Activated T-cell treated with anti-CD3 and anti-CD28 coated beads, Interleukin-2, amount 50 U/mL, for 1 hour (primary cell): ENCODE data around the gene CNTFR.
"Not testable (repeated sequence)": the region's sequence is repeated elsewhere in the genome, so short reads cannot be mapped to it uniquely, and the experiment has no call there.

Experiments used
- DNase-seq: peaks from one replicate; pipeline ENCODE4 v3.0.0-alpha.2; 2020

The CNTFR gene

DNA sequence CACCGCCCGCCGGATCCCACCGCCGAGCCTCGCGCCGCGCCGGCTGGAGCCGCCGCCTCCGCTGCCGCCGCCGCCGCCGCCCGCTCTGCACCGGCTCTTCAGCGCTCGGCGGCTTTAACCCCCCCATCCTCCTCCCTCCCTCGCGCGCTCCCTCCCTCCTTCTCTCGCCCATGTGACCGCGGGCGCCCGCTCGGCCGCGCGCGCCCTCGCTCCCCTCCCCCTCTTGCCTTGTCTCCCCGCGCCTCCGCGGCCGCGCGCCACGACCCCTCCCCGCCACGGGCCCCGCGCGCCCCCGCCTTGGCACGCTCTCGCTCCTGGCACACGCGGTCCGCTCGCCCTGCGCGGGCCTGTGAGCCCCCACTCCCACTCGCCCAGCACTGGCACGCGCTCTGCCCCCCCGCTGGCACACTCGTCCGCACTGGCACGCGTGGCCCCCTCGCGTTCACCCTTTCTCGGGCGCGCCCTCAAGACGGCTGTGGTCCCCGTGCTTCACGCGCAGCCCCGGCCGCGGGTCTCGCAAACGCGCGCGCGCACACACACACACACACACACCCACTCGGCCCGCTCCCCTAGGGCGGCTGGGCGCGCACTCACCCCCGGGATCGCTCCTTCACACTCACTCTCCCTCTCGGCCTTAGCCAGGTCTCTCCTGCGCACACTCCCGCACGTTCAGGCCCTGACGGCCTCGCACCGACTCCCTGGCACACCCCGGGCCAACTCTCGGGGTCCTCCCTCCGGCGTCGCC lies at the start of gene CNTFR:
Gene CNTFR, minus strand, starts transcription at position 89 of the 745 bp plus-strand sequence. CDS start 20,743 bp downstream, outside the sequence.
- peak; percentile 24 for DNase-seq

GRCh38 chr9:34639322-34639721 lies 49.8 kb upstream of the CNTFR start:
- not testable (repeated sequence) for DNase-seq

DNA sequence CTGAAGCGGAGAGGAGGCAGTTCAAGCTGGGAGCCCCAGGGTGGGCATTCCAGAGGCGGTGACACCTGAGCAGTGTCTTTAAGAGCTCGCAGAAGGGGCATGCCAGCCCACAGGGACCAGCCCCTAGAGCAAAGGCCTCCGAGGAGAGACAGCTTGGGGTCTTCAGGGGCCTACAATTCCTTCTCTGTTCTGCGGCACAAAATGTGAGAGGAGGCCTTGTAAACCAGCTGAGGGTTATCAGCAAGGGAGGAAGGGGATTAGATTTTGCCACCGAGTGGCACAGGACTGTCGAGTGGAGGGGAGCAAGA lies 48.6 kb upstream of the CNTFR start:
- no peak for DNase-seq

GRCh38 chr9:34637356-34638137 lies 48.0 kb upstream of the CNTFR start, which contains the start of gene SIGMAR1:
TSS of gene SIGMAR1 (minus strand) at chr9:34637787. CDS start at chr9:34637697, 90 bp downstream.
- peak; percentile 96 for DNase-seq

- DNase-seq, result no peak
Observed at GRCh38 chr9:34636791-34637355, 47.3 kb upstream of the CNTFR start.

DNA sequence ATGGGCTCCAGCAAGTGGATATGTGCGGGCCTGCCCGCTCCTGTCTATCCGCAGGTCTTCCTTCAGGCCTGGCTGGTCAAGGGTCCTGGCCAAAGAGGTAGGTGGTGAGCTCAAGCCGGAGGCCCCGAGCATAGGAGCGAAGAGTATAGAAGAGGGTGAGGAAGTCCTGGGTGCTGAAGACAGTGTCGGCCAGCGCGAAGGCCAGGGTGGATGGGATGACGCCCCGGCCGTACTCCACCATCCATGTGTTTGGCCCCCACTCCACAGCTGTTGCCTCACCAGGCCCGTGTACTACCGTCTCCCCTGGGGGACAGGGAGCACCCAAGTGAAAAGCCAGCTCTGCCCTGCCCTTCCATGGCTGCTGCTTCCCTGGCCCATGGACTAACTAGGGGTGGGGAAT lies 46.0 kb upstream of the CNTFR start:
- DNase-seq, result no peak

GRCh38 chr9:34634551-34635248 lies 45.2 kb upstream of the CNTFR start:
- DNase-seq, result no peak

DNA sequence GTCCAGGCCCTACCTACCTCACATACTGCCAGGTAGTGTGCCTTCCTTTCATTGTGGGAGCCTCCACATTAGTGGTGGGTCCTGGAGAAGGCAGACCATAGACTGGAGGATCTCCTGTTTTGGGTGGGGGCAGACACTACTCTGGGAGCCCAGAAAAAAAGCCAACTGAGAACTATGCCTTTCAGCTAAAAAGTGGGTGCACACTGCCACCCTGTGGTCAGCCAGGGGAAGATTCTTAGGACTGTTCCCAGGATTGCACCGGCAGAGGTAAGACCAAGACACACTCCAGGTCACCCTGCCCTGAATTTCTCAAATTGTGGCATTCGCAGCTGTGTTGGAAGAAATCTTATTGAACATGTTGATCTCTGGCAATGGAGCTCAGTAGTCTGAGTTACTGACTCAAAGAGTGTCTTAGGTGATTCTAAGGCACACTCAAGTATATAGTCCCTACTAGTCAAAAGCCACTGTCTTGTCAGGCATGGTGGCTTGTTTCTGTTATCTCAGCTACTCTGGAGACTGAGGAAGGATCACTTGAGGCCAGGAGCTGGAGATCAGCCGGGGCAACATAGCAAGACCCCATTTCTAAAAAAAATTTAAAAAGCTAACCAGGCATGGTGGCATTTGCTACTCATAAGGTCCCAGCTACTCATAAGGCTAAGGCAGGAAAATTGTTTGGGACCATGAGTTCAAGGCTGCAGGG lies 44.5 kb upstream of the CNTFR start:
- DNase-seq, result peak; percentile 80

DNA sequence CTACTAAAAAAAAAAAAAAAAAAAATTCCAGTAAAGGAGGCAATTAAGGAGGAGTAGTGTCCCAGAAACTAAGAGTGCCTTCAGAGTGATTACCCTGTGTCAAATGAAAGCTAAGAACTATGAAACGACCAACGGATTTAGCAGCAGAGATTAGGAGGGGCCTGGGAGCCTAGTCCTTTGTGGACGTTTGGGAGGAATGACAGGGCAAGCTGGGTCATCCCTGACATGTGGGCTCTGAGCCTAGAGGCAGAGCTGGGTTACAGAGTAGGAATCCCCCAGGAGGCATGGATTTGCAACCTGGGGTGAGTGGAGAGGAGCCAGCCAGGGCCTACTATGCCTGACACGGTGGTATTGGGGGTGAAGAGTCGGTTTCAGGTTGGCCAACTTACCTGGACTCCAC lies 43.6 kb upstream of the CNTFR start:
- no peak for DNase-seq

- DNase-seq, result no peak
Observed at GRCh38 chr9:34630402-34631154, 41.1 kb upstream of the CNTFR start.

- no peak for DNase-seq
Observed at GRCh38 chr9:34629491-34629808, 39.9 kb upstream of the CNTFR start.

GRCh38 chr9:34628656-34629490 lies 39.3 kb upstream of the CNTFR start, which contains the start of gene ARID3C:
TSS of gene ARID3C (minus strand) at chr9:34629066. CDS start at chr9:34628014, 1,052 bp downstream.
- DNase-seq, result peak; percentile 62

DNA sequence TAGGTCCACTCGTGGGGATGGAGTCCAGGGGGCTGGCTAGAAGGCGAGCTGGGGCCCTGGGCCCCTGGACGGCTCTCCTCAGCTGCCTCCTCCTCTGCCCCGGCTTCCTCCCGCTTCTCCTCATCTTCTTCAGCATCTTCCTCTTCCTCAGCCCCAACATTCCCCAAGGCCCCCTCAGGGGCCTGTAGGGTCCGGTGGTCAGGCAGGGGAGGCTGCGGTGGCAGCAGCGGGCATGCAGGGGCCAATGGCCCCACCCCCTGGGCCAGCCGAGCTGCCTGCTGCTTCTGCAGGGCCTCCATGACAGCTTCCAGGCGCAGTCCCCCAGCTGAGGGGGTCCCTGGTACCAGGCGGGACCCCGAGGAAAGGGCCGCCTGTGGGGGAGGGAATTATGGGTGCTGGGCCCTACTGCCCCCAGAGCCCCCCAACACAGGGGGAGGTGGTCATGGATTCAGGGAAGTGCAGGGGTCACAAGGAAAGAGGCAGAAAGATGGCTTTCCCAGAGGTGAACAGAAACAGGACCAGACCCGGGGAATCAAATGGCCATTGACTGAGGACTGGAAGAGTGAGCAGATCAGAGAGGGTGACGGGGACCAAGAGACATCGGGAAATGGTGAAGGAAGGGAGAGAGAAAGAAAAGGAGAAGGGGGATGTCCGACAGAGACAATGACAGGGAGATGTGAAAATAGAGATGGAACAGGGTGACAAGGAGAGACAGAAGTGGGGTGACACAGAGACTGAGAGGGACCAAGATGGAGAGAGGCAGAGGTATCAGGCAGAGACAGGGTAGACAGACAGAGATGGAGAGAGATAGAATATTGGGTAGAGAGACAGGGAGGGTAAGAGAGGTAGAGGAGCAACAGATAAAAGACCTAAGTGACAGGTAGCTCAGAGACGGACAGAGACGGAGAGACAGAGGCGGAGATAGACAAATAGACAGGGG lies 38.5 kb upstream of the CNTFR start:
- DNase-seq, result no peak

GRCh38 chr9:34625186-34625486 lies 35.6 kb upstream of the CNTFR start:
- no peak for DNase-seq

DNA sequence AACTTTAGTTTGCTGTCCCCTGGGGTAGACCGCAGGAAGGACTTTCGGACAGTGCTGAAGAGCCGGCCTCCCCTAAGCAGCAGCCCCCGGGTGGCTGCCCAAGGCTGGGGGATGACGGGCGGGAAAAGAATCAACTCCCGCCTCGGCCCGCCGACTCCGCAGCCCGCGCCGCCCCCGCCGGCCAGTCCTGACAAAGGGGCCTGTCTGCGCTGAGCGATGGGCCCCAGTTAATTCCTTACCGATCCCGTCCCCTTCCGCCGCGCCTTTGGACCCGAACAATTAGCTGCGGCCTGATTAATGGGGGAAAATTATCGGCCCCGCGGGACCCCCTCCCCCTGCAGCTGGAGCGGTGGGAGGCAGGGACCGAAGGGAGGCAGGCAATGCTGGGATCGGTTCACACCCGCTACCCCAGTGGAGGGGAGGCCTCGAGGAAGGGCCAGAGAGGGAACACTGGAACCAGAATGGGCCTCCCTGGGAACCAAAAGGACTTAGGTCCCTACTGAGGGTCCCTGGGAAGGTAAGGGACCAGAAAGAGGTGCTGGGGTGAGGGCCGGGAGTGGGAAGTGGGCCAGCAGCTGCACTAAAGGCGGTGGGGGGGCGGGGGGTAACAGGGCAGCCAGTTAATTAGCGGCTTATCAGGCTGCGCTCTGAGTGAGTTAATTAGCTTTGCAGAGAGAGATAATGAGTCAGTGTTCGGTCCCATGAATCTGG lies 35.1 kb upstream of the CNTFR start:
- no peak for DNase-seq

DNA sequence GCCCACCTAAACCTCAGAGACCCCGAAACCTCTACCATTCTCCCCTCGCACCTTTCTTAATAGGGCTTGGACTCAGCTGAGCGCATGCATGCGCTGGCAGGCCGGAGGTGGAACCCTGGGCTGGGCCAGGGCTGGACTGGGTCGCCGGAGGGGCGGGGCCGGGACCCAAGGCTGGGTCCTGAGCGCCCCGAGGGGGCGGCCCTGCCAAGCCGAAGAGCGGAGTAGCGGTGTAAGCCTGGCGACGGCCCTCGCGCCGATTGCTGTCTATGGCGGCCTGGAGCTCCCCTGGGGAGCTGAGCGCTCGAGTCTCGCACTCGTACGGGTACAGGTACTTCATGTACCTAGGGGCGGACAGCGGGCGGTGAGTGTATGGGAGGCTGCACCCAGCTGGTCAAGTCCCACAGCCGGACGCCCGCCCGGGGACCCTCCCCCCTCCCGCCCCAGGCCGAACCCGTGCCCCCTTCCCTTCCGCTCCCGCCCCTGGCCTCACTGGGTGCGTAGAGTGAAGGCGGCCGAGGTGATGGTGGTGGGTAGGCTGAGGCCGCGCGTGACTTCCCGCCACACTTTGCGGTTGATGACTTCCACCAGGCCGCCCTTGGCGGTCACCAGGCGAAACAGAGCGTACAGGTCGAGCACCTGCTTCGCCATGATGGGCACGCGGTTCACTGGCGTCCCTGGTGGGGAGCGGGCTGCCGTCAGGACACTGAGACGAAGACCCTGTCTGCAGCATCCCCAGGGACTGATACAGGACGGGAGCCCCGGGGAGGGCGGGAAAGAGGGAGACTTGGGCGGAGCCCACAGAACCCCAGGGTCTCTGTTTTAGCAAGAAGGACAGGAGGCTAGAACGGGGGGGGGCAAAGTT lies 34.1 kb upstream of the CNTFR start:
- peak; percentile 33 for DNase-seq

DNA sequence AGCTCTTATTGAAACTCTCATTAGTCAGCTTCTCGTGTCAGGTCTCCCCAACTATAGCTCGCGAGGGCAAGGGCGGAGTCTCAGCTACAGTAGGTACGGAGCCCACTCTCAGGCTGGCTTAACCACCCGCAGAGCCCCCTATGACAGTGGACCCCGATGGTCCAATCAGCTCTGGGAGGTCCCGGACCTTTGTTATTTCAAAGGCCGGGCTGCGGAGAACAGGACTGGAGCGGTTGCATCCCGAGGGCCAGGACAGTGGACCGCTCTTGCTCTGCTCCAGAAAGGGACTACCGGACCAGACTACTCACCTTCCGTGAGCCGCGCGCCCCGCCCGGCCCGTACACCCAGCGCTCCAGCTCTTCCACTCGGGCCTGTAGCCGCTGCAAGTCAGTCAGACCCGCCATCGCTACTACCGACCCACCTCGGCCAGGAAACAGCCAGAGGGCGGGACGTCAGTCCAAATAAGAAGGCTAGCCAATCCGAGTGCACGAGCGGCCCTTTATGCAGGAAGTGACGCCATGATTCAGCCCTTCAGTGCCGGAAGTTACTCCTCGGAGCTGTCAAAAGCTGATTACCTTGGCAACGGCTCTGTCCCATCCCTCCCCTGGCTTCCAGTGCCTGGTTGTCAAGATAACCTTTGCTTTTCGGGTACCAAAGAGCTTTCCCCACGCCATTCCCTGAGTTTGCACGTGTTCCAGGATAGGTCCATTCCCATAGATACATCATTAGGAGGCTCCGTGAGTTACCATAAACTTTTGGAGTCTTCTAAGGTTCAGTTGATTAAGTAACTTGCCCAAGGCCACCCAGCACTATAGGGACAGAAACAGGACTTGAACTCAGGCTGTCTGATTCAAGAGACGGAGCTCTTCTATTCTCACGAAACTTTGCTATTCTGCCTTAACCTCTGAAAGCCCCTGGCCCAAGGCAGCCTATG lies 30.8 kb upstream of the CNTFR start, which contains the start of gene DCTN3:
Gene DCTN3, minus strand, starts transcription at position 435 of the 934 bp plus-strand sequence. Its CDS starts 31 bp downstream, at position 404.
- DNase-seq, result peak; percentile 83
